ENCODE measurements around the gene ZSWIM1. TPM values are rescaled to one million over a fixed set of nuclear protein-coding genes. Genes with fewer than 3 reads are reported as not detected.

The ZSWIM1 gene
- total and polyA plus RNA-seq, 10 donors: 3.7 to 16.1 (median 11.1) TPM

DNA sequence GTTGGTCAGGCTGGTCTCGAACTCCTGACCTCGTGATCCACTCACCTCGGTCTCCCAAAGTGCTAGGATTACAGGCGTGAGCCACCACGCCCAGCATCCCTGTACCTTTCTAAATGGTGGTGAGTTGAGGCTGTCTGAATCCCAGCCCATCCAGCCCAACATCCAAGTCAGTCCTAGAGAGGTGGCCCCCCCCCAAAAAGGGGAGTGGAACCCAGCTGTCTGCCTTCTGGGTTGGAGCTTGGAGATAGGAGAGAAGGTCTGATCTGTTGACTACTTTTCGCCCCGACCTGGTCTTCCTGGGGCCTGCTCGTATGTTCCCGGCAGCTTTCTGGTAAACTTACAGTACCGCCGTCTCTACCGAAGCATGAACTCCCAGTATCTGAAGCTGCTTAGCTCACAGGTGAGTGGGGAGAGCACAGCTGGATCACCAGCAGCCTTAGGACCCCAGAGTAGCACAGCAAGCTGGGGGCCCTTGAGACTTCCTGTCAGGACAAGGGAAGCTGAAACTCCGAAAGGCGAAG is 15.7 kb downstream of the ZSWIM1 start:
- H3K4me1 ChIP-seq: peaks cover 18 to 33% (median 25%) of the 10 kb centered on the region in 6 donors
- no peaks in the 10 kb centered on the region for H3K9me3 ChIP-seq
- 91 to 96% (median 95%) methylated on average over 5 to 14 of the region's 14 CpGs for WGBS, 5 donors
- no peak for DNase-seq
- peaks cover 0 to 94% (median 58%) of the 10 kb centered on the region in 6 donors for H3K36me3 ChIP-seq
- TF ChIP-seq, protein P1, sequence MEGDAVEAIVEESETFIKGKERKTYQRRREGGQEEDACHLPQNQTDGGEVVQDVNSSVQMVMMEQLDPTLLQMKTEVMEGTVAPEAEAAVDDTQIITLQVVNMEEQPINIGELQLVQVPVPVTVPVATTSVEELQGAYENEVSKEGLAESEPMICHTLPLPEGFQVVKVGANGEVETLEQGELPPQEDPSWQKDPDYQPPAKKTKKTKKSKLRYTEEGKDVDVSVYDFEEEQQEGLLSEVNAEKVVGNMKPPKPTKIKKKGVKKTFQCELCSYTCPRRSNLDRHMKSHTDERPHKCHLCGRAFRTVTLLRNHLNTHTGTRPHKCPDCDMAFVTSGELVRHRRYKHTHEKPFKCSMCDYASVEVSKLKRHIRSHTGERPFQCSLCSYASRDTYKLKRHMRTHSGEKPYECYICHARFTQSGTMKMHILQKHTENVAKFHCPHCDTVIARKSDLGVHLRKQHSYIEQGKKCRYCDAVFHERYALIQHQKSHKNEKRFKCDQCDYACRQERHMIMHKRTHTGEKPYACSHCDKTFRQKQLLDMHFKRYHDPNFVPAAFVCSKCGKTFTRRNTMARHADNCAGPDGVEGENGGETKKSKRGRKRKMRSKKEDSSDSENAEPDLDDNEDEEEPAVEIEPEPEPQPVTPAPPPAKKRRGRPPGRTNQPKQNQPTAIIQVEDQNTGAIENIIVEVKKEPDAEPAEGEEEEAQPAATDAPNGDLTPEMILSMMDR (IDR thresholded peaks at IDR 0.05 in 8 of 11, conservative IDR thresholded peaks at IDR 0.05 in 3 of 11): no peak
- TF ChIP-seq POLR2AphosphoS5 (IDR thresholded peaks at IDR 0.05): no peak
- H3K27me3 ChIP-seq (replicated peaks in 1 of 7): no peaks in the 10 kb centered on the region
- no peak overlapping the region for H3K4me3 ChIP-seq
- H3K27ac ChIP-seq: no peak overlapping the region
- intact Hi-C loops (cut with DNase I; ENCODE audit: low total_unique reads): no loop called here

- H3K36me3 ChIP-seq: peaks cover 0 to 97% (median 58%) of the 10 kb centered on the region in 6 donors
- no peaks in the 10 kb centered on the region for H3K9me3 ChIP-seq
- no peak for TF ChIP-seq POLR2AphosphoS5 (IDR thresholded peaks at IDR 0.05)
- TF ChIP-seq POLR2A (IDR thresholded peaks at IDR 0.05): no peak
- TF ChIP-seq, protein P1 (IDR thresholded peaks at IDR 0.05 in 8 of 11, conservative IDR thresholded peaks at IDR 0.05 in 3 of 11): no peak
- H3K27me3 ChIP-seq (replicated peaks in 1 of 7): no peaks in the 10 kb centered on the region
- WGBS, 5 donors: 63 to 94% (median 83%) methylated on average over 2 of the region's 2 CpGs
- H3K4me1 ChIP-seq: peaks cover 12 to 27% (median 19%) of the 10 kb centered on the region in 6 donors
- intact Hi-C loops (cut with DNase I; ENCODE audit: low total_unique reads): no loop called here
- no peak for DNase-seq
- H3K4me3 ChIP-seq: no peak overlapping the region
- no peak overlapping the region for H3K27ac ChIP-seq
These were observed 16.3 kb downstream of the ZSWIM1 start for GRCh38 chr20:45897289-45897688.

DNA sequence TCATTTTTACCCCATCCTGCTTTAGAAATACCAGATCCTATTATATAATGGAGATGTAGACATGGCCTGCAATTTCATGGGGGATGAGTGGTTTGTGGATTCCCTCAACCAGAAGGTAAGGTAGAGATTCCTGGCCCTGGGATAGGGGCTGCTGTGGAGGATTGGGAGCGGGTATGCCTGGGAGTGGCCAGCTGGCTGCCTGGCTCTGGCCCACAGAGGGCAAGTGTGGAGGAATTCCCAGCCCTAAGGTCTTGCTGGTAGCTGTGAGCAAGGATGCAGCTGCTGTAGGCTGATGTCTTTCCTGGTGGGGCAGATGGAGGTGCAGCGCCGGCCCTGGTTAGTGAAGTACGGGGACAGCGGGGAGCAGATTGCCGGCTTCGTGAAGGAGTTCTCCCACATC is 16.7 kb downstream of the ZSWIM1 start:
- Histone ChIP-seq H3K27ac (no peak overlapping the region), H3K27me3 (replicated peaks in 1 of 7) (no peaks in the 10 kb centered on the region), H3K36me3 (peaks cover 0 to 97% (median 58%) of the 10 kb centered on the region in 6 donors), H3K9me3 (no peaks in the 10 kb centered on the region), H3K4me1 (peaks cover 8 to 23% (median 15%) of the 10 kb centered on the region in 6 donors), H3K4me3 (no peak overlapping the region)
- 93 to 98% (median 96%) methylated on average over 7 of the region's 7 CpGs for WGBS, 5 donors
- peak in 1 of 3 donors; percentile 26 for TF ChIP-seq POLR2AphosphoS5 (IDR thresholded peaks at IDR 0.05)
- TF ChIP-seq, protein P1 (IDR thresholded peaks at IDR 0.05 in 8 of 11, conservative IDR thresholded peaks at IDR 0.05 in 3 of 11): no peak
- intact Hi-C loops (cut with DNase I; ENCODE audit: low total_unique reads): no loop called here
- no peak for DNase-seq

GRCh38 chr20:45898285-45898684 is 17.3 kb downstream of the ZSWIM1 start:
- WGBS, 5 donors: 87 to 96% (median 89%) methylated on average over 9 to 12 of the region's 12 CpGs
- no peak overlapping the region for H3K27ac ChIP-seq
- H3K4me1 ChIP-seq: peaks cover 2 to 17% (median 9%) of the 10 kb centered on the region in 6 donors
- DNase-seq: no peak
- H3K27me3 ChIP-seq (replicated peaks in 1 of 7): no peaks in the 10 kb centered on the region
- TF ChIP-seq POLR2A (IDR thresholded peaks at IDR 0.05) (no peak), POLR2AphosphoS5 (IDR thresholded peaks at IDR 0.05) (no peak)
- TF ChIP-seq, protein P1 (IDR thresholded peaks at IDR 0.05 in 8 of 11, conservative IDR thresholded peaks at IDR 0.05 in 3 of 11): no peak
- no peaks in the 10 kb centered on the region for H3K9me3 ChIP-seq
- peaks cover 0 to 92% (median 58%) of the 10 kb centered on the region in 6 donors for H3K36me3 ChIP-seq
- no peak overlapping the region for H3K4me3 ChIP-seq
- intact Hi-C loops (cut with DNase I; ENCODE audit: low total_unique reads): no loop called here
